AG20443 (cell line): ENCODE results near the gene IMMP2L.

Experiments
- DNase-seq: peaks from one replicate; pipeline ENCODE4 v3.0.0; 2012; ENCODE audit warnings: low spot score, mixed read lengths

IMMP2L gene

GRCh38 chr7:110800984-110801383, 761.3 kb downstream of the IMMP2L start:
- DNase-seq: no peak

DNA sequence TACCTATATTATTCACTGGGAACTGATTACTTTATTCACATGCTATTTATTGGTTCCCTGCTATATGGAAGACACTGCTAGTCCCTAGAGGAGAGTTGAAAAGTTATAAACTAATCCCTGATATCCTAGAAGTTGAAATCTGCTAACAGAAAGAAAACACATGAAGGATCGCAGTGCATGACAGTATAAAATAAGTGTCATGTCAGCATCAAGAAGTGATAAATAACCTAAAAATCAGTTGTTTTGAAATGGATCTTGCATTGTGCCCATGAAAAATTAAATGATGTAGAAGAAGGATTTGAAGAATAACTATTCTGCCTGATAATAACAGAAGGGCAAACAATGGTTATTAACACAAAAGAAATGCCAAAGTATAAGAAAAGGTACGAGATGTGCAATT, 764.6 kb downstream of the IMMP2L start:
- no peak for DNase-seq

- peak; percentile 6 for DNase-seq
Observed at GRCh38 chr7:110790992-110791391, 771.3 kb downstream of the IMMP2L start.

- DNase-seq: no peak
Observed at GRCh38 chr7:110786328-110786965, 775.8 kb downstream of the IMMP2L start.

DNA sequence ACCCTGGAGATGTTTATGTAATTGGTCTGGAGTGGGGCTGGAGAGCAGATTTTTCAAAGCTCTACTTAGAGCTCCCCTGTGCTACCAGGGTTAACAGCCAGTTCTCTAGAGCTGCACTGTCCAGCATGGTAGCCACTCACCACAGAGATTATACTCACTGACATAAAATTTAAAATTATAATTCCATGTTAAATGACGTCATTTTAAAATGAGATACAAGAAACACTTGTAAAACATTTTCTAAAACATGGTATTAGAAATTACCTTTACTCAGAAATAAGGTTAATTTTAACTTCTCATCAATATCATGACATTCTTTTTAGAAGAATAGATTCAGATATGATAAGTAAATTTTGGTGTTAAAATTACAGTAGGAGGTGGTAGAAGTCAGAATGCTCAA, 777.5 kb downstream of the IMMP2L start:
- no peak for DNase-seq

DNA sequence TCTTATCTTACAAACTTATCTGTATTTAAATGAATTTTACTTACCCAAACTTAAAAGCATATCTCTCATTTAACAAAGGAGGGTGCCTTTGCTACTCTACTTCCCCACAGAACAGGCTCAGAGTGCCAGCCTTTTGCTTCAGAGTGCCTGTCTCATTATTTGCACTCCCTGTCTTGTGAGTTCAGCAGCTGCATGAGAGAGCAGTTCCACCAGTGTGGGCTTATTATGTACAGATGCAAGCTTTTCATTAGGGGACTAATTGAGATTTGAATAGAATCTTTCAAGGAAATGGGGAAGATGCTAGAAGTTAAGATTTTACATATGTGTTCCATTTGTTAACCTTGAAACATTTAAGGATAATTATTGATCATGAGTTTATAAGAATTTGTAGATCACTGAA, 781.6 kb downstream of the IMMP2L start:
- no peak for DNase-seq

DNA sequence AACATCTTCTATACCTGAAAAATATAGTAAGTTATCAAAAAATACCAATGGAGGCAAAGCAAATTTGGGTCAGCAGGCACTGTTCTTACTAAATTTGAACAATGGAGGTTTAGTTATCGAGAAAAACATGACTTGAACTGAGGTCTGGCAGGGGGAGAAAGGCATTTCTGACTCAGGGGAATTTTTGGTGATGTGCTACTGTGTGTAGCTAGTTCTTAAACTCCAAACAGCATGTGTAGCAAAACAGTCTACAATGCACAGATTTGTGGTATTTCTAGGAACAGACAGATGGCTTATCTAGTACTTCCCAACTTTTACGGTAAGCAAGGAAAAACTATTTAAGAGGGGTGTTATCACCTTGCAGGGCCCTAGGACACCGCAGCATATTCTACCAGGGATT, 783.0 kb downstream of the IMMP2L start:
- DNase-seq: no peak

- no peak for DNase-seq
Observed at GRCh38 chr7:110775046-110775445, 787.2 kb downstream of the IMMP2L start.

DNA sequence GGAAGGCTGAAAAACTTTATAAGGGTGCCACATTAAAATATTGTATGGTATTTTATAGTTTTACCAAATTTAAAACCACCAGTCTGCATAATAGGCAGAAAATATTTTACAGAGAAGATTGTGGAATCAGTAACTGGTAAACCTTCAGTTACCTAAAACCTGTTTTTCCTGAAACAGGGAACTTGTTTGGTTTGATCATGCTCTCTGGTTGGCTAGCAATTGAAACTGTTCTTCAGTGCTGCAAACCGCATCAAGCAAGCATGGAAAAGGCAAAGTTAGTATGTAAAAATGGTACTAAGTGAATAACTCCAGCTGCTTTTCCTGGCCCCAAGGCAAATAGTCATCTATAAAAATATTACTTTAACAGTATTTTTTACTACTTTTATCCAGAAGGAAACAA, 788.2 kb downstream of the IMMP2L start:
- DNase-seq: no peak

DNA sequence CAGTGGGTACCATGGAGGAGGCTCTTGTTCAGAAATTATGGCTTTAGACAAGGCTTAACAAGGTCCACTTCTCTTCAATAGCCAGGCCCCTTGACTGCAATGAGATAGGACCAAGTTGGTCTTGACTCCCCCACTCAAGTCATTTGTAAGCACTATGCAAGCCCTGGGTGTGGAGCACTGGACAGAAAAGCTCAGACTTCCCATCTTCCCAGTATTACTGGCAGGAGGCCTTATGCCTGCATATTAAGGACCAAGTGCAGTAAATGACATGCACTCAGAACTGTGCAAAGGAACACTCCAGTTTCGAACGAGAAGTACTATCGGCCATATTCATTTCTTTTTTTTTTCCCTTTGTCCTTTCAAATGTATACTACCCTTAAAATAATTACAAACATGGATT, 789.7 kb downstream of the IMMP2L start:
- DNase-seq: no peak

DNA sequence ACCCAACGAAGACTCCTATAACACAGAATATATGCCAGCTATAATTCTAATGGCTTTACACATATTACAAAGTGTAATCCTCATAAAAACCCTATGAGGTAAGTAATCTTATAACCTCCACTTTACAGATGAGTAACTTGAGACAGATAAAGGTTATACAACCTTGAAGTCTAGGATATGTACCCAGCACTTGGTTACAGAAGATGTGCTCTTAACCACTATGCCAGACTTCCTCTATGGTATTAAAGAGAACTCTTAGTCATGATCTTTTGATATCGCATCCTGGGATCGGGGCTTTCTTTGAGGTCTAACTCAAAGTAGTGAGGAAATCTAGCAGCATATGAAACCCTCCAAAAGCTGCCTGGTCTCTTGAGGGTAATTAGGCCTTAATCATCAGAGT, 790.6 kb downstream of the IMMP2L start:
- DNase-seq: no peak

DNA sequence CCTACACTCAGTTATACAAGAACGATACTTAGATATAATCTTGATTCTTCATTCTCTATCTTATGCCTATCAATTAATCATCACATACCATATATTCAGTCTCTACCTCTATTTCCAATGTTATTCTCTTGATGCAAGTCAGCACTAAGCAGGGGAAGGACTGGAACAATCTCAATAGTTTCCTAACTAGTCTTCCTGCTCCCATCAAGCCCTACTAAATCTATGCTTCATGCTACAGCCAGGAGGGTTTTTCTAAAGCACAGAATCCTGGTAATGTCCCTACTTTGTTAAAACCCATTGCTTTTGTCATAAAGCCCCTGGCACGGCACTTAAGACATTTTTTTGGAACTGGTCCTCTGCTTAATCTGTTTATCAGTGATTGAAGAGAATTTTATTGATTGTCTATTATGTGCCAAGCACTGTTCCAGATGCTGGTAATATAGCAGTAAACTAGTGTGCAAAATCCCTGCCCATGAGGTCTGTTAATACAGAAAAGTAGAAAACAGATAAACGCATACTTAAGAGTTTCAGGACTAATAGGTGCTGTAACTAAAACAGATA, 794.7 kb downstream of the IMMP2L start:
- DNase-seq: no peak

- no peak for DNase-seq
Observed at GRCh38 chr7:110766864-110767263, 795.4 kb downstream of the IMMP2L start.

DNA sequence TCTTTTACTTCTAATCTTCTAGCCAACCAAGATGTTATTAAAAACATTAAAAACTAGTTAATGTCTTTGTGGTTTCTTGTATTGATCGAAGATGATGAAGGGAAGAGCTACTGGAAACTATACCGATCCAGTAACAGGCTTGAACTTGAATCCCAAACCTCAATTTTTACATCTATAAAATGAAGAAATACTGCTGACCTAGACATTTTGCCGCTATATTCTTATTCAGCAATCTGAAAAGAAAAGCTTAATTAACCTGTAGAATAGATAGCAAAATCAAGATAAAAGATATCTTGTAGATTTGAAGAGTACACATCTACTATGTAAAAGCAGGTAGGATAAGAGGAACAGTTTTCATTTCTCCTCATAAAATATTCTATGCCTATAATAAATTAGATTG, 797.4 kb downstream of the IMMP2L start:
- DNase-seq: no peak

DNA sequence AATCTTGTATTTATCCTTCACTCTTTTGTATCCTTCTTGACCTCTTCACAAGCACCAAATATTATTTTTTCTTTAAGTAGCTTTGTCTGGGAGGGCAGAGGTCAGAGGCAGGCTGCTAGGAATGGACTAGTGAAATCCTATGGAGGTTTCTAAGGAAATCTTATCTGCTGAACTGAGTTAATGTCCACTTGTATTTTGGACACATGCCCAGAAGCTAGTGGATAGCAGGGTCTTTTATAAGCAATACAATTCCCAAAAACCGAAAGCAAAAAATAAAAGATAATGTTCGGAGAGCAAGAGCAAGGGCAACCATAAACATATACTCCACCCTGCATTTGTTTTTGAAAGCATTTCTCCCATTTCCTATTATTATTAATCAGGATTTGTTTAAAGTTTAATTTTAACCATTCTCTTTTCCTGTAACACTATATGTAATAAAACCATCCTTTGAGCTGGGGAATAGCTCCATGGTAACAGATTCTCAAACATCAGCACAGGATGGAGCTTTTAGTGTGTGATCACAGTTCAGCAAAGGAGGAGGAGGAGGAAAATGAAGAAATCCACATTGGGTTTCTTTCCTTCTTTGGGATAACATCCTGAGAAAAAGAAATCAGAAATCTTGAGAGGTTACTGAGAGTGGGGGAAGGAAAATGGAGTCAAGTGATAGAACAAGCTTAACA, 799.6 kb downstream of the IMMP2L start:
- DNase-seq: no peak

DNA sequence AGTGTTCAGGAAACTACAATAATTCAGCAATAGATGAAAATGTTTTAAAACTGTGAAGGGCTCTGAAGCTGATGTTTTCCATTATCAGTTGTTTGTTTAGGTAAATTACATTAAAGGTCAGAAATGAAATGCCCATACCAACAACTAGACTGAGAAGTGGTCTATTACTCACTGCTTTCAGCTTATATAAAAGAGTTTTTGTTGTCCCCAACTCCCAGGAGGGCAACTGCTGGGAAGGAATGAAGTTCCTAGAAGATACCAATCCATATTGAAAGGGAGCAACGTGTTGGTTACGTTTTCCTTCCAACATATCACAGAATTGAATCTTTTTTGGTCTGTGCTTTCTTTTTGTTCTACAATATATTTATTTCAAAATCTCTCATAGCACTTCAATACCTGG, 802.0 kb downstream of the IMMP2L start:
- DNase-seq: no peak

GRCh38 chr7:110759069-110759468, 803.2 kb downstream of the IMMP2L start:
- no peak for DNase-seq

DNA sequence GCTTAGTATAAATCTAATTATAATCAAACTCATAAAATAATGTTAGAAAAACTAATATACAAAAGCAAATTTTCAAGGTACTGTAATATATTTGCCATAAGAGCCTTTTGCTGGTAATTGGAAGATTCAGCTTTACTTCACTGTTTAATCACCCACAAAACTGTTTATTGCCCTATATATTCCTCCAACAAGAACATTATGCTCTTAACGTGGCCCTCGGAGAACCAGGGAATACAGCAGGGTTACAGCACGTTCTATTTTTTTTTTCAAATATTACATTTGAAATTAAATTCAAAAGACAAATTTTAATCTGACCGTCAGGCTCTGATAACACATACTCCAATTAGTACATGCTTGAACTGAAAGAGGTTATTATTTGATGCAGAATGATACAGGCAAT, 807.6 kb downstream of the IMMP2L start:
- no peak for DNase-seq

DNA sequence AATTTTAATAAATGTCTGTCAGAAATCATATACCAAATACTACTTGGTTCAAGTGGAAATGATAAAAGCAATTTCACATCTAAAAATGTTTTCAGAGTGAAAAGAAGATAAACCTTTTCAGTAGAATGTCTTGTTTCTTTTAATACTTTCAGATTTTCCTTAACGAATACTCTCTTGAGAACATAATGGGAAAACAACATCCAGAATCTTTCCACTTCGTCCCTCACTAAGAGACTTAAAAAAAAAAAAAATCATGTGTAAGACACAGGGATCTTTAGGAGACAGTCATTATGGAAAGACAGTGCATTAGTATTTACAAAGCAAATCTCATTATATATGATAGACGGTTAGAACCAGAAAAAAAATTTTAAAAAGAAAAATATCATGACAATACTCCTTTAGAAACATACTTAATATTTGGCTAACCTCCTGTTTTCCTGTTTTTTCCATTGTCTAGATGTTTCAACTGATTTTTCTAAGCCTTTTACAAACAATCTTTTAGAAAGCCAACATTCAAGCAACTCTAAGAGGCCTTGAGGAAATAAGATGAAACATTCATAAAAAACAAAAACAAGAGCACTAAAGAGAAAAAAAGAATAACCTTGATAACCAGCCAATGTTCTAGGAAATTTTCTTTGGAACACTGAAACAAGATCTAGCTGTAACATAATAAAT, 811.2 kb downstream of the IMMP2L start:
- DNase-seq: no peak

GRCh38 chr7:110733221-110733620, 829.1 kb downstream of the IMMP2L start:
- no peak for DNase-seq

DNA sequence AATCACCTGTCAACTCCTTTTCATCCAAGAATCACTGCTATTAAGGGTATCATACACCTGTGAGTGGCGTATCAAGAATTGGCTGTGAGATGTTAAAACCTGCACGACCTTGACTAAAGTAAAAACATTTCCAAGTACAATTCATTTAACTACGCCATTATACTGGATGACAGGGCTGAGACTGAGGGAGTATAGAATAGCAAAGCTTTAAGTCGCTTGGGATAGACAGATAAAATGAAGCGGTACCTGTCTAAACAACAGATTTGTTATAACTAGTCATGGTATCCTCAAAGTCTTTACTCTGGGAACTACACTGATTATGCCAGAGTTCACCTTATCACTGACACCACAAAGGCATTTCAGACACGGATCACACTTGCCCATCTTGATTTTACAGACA, 837.5 kb downstream of the IMMP2L start:
- no peak for DNase-seq

GRCh38 chr7:110721395-110721794, 840.9 kb downstream of the IMMP2L start:
- DNase-seq: no peak

GRCh38 chr7:110720626-110721025, 841.7 kb downstream of the IMMP2L start:
- no peak for DNase-seq
